ENCODE data around the gene SLAMF1.
"Not testable (repeated sequence)": the region's sequence is repeated elsewhere in the genome, so short reads cannot be mapped to it uniquely, and the experiment has no call there.

SLAMF1 gene, protein sequence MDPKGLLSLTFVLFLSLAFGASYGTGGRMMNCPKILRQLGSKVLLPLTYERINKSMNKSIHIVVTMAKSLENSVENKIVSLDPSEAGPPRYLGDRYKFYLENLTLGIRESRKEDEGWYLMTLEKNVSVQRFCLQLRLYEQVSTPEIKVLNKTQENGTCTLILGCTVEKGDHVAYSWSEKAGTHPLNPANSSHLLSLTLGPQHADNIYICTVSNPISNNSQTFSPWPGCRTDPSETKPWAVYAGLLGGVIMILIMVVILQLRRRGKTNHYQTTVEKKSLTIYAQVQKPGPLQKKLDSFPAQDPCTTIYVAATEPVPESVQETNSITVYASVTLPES

DNA sequence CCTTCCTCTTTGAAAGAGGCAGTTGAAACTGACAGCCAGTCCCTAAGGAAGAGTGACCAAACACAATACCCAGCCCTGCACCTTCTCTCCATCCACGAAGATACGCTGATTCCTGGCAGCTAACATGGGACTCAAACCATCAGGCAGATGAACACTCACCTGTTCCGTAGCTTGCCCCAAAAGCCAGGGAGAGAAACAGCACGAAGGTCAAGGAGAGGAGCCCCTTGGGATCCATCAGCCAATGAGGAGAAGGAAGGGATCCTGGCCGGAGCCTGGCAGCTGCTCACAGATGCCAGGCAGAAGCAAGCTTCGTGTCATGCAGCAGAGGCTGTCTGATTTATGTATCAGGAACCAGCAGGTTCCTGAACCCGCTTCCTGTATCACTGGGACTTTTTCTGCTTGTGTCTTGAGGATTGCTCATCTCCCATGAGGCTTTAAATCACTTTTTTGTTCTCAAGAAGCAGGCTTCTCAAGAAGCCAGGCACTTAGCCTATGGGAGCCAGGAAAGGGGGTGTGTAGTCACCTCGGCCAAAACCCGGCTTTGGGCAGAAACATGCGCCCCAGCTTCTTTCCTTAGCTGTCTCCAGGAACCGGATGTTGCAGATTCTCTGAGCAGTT lies at the start of gene SLAMF1:
Gene SLAMF1, minus strand, starts transcription at position 334 of the 618 bp plus-strand sequence. Its CDS starts 99 bp downstream, at position 235.
- no peak for DNase-seq (ENCODE audit: low spot score)

DNA sequence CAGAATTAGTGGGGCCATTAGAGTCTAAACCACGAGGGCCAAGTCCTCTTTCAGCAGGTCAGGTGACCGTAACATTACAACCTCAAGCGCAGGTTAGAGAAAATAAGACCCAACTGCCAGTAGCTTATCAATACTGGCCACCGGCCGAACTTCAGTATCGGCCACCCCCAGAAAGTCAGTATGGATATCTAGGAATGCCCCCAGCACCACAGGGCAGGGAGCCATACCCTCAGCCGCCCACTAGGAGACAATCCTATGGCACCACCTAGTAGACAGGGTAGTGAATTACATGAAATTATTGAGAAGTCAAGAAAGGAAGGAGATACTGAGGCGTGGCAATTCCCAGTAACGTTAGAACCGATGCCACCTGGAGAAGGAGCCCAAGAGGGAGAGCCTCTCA lies 45.5 kb upstream of the SLAMF1 start:
- not testable (repeated sequence) for DNase-seq (ENCODE audit: low spot score)

DNA sequence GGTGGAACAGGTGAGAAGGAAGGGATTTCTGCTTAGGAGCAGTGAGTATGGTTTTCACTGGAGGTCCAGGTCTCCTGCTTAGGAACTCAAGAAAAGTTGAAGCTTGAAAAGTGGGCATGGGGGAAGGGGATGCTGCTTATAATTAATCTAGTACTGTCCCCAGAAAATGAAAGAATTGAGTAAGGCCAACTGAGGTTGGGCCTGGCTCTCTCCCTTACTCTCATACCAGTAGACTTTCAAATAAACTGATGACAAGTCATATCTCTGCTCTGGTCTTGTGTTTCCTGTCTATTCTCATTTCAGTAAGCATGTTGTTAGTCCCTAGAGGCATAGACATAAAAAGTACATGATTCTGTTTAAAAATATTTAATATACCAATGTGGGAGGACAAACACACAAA lies 38.4 kb upstream of the SLAMF1 start:
- no peak for DNase-seq (ENCODE audit: low spot score)

DNA sequence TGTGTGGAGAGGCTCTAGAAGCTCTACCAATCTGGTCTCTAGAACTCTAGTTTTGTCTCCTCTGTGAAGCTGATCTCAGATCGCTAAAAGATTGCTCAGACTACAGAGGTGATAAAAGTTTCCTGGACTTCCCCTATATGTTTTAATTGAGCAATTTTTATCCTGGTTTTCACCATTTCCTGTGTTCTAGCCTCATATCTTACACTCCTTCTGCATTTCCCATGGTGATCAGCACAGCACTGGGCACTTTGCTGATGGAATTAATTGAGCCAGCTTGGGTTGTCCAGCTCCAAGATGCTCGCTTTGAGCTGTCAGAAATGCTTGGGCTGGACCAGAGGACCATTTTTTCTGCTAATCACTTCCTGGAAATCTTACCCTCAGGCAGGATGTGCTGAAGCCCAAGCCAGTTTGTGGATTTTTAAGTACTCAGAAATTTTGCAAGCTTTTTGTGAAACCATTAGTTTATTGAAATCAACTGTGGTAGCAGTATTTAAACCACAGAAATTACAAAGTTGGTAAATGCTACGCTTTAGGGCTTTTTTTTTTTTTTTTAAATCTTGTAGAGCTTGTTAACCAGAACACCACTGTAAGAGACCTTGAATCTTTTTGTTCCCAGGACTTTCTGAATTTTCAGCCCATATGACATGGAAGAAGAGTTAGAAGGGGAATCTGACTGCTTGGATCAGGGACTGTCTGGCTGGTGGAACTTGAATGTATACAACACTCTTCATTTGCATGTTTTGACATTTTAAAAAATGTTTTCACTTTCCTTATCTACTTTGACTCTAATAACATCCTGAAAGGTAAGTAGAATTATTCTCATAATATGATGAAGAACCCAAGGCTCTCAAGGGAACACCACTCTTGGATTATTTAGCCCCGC lies 36.4 kb upstream of the SLAMF1 start:
- no peak for DNase-seq (ENCODE audit: low spot score)

DNA sequence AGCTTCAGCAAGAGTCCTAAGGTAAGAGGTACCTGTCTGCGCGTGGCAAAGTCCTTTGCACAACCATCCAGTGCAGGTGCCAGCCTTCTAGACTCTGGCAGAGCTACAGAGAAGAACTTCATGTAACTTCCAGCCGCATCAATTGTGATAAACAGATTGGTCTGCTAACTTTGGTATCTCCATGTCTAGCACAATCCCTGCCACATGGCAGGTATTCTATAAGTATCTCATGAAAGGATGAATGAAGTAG lies 35.0 kb upstream of the SLAMF1 start:
- DNase-seq (ENCODE audit: low spot score): no peak

DNA sequence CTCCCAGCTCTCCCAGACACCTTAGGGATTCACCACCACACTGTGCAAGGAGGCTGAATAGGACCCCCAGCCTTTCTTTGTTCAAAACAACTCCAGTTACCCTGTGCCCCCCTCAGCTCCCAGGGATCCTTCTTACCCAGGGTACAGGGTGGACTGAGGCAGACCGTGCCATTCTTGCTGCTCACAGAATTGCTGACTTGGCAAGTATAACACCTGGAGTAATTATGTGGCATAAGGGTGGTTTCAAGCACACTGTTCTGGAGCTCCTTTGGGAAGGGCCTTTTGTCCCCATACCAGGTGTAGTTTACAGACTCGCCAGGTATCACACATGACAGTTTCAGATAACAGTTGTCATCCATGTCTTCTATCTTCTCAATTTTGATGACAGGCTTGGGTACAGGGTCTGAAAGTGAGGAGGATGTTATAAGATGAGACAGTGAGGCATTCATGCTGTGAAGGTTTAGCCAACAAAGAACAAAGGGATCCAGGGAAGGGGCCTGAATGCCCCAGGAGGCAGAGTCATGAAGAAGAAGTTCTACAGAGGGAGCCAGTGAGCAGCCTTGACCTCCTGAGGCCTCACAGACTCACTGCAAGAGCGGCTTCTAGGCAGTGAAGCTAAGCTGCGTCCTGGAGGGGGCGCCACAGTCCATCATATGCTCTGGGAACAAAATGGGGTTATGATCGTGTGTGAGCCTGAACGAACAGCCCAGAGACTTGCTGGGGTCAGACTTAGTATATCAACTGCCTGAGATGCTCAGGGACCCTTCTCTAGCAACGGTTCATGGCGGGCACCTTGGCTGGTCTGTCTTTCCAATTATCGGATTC lies 34.4 kb upstream of the SLAMF1 start:
- DNase-seq (ENCODE audit: low spot score): peak; percentile 48

DNA sequence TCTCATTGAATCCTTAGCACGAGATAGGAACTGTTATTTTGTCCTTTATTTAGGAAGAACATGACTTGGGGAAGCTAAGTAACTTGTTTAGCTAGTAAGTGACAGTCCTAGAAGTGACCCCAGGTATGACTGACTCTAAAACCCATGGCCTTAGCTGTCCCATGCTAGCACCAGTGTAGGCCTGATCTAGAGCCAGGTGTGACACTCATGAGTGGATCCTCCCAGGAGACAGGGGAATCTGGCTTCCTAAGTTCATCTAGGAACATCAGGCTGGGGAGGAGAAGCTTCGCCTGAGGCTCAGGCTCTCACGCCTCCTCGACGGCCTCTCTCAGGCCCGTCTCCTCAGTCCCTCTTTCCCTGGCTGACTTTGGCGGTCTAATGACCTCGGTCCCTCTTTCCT lies 33.6 kb upstream of the SLAMF1 start:
- no peak for DNase-seq (ENCODE audit: low spot score)

DNA sequence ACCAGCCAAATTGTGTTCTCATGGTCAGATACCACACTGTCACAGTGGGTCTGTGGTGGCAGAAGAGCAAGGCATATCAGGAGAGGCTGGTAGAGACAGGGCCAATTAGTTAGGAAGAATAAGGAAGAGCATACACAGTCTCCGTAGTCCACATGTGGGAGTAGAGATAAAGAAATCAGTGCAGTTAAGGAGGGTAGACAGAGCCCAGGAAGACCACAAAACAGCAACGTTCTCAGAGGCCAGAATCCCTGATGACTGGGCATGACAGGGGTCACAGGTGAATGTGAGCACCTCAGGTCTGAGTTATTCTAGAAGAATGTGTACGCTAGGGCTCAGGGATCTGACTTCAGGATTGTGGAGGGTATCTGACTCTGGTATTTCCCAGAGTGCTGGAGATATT lies 33.0 kb upstream of the SLAMF1 start:
- DNase-seq (ENCODE audit: low spot score): no peak

DNA sequence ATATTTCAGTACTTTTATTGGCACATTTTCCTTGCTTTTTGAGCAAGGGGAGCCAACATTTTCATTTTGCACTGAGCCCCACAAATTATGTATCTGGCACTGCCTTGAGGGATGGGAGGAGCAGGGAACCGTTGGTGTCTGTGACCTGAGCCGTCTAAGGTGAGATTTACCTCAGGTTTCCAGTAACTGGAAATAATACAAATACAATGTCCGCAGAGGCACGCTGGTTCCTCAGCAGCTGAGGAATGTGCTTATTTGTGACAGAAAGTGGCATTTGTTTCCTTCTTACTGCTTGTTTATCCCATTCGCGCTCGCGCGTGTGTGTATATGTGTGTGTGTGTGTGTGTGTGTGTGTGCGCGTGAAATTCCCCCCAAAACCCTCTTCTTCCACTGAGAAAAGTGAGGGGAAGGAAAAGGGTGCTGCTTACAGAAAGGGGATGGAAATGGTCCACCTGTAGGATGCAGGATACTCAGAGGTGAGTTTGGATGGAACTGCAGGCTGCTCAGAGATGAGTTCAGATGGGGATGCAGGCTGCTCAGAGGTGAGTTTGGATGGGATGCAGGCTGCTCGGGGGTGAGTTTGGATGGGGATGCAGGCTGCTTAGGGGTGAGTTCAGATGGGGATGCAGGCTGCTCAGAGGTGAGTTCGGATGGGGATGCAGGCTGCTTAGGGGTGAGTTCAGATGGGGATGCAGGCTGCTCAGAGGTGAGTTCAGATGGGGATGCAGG lies 30.2 kb upstream of the SLAMF1 start:
- DNase-seq (ENCODE audit: low spot score): no peak

DNA sequence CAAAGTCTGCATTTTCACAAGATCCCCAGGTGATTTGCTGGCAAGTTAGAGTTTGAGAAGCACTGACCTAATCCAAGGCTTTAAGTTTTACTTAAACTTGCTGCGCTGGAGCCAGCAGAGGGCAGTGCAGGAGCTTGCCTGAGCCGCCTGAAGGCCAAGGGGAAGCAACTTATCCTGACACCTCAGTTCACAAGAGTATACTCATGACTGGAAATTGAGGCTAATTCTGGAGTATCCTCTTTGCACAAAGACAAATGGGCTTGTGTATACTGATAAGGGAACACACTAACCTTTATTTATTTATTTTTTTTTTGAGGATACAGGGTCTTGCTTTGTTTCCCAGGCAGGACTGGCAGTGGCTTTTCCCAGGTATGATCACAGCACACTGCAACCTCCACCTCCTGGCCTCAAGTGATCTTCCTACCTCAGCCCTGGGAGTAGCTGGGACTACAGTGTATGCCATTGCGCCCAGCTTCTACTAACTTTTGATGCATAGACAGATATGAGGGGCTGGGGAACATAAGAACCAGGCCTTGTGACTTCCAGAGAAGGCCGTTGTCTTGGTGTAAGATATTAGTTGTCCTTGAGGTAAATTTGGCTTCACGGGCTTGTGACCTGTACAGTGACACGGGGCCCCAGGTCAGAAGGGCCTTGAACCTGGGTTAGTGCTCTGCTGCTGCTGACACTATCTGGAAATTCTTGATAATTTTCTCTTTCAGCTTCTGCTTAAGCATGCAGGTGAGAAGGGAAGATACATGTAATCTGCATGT lies 29.0 kb upstream of the SLAMF1 start:
- DNase-seq (ENCODE audit: low spot score): peak; percentile 38

DNA sequence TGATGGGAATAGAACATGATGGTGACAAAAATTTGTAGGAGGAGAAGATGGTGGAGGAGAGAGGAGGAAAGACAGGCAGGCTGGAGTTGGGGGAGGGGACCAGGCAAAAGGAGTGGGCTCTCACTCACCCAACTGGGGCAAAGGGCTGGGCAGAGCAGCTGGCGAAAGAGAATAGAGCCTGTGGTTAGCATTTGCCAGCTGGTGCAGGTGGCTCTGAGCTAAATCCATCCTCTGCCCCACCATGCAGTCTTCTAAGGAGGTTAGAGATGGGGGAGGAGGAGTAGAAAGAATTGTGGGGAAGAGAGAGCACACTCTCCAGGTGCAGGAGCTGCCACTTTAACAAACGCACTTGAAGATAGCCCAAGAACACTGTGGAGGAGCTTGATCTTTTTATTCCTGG lies 27.6 kb upstream of the SLAMF1 start:
- no peak for DNase-seq (ENCODE audit: low spot score)

DNA sequence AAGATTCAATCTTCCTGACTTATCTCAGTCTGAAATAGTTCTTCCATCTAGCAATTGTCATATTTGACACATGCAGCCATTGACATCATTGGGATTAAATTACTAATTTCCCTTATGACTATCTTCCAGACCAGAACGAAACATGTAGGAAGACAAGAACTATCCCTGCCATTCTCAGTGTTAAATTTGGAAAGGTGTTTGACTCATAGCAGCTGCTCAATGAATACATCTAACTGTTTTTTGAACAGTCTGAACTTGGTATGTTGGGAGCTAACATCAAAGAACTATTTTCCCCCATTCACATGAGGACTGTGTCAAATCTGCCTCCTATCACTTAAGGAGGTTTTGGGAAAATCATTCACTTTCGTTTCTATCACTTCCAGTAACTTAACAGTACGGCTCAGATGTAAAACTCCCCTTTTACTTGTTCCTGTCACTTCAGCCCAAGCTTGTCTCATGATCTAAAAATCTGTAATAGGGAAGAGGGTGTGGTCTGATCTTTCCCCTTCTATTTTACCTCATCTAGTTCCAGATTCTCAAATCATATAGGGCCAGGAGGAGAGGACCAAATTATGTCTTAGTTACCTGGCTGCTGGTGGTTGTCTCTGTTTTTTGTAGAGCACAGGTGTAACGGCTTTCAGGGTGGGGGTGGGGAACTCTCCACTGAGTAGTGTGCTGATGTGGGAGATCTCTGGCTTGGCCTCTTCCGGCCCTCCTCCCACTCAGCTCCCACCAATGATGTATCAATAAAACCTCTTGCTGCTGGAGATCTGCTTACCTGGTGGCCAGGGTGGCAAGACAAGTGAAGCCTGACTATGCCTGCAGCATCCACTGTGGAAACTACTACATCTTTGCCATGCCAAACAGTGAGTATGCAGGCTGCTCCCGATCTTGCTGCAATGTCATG lies 26.2 kb upstream of the SLAMF1 start:
- no peak for DNase-seq (ENCODE audit: low spot score)

DNA sequence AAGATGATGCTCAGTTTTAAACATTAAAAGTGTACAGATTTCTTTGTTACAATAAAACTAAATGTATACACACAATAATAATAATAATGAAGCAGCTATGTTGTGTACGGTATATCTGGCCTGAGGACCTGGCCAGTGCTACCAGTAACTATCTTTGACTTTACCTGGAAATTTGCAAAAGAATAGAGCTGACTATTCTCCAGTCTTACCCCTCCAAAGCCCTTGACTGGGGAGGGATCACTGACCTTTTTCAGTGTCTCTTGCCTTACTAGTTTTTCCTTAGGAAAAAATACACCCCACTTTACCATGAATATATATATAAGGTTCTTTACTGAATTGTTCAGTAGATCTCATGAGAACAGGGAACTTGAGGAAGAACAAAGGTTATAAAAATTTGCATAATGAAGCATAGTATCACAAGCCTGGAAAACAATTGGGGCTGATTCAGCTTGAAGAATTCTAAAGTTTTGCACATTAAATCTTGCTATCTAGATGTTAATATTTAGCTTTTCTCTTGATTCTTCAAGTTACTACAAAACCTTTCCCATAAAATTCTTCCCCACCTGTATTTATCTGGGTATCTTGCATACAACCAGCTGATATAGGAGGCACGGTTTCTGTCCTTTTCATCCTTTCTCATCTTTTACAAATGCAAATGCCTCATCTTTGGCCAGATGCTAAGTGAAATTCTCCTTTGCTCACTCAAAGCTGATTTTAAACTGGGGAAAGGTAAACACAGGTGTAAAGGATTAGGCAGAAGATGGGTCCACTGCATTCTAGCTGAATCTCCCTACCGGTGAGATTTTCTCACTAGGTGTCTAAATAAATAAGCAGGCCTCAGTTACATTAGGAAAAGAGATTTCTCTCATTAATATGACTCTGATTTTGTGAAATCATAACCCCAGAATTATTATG lies 25.0 kb upstream of the SLAMF1 start:
- DNase-seq (ENCODE audit: low spot score): no peak

DNA sequence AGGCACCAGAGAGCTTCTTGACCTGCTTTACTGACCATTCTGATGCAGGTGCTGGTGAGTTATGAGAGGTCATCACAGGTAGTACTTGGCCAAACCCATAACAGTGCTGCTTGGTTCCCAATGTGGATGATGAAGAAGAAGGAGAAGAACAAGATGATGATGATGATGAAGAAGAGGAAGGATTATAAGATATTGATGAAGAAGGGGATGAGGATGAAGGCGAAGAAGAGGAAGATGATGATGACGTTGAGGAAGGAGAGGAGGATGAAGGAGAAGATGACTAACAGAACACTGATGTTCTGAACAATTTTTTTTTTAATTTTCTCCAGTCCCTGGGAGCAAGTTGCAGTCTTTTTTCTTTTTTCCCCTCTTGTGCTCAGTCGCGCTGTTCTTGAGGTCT lies 23.9 kb upstream of the SLAMF1 start:
- no peak for DNase-seq (ENCODE audit: low spot score)

DNA sequence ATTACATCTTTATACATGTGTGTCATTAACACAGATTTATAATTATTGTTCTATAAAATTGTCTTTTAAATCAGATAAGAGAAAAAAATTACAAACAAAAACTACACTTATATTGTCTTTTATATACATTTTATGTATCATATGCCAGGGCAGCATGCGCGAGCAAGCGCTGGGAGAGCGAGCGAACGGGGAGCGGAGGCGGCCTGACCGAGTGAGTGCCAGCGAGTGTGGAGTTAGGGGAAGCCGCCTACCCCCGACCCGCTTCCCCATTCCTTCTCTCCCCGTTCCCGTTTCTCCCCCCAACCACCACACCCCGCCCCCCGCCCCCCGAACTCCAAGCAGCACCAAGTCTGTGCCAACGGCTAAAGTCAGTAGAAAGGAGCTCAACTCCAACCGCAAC lies 23.0 kb upstream of the SLAMF1 start:
- DNase-seq (ENCODE audit: low spot score): no peak

DNA sequence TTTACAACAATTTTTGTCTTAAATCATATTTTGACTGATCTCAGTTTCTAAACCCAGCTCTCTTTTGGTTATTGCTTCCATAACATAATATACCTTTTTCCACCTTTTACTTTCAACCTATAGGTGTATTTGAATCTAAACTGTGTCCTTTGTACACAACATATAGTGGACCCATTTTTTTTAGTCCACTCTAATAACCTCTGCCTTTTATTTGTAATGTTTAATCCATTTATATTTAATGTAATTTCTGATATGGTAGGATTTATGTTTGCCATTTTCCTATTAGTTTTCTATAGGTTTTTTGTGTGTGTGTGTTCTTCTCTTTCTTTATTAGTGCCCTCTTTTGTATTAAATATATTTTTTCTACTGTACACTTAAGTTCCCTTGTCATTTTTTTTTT lies 22.4 kb upstream of the SLAMF1 start:
- no peak for DNase-seq (ENCODE audit: low spot score)

DNA sequence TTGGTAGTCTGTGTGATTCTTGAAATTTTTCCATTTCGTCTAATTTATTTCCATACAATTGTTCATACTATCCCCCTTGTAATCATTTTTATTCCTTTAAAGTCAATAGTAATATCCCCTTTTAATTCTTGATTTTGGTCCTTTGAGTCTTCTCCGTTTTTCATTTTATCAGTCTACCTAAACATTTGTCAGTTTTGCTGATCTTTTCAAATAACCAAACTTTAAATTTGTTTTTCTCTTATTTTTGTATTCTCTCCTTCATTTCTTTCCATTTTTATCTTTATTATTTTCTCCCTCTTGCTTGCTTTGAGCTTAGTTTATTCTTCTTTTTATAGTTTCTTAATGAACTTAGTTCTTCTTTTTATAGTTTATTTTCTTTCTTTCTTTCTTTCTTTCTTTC lies 21.1 kb upstream of the SLAMF1 start:
- DNase-seq (ENCODE audit: low spot score): no peak

DNA sequence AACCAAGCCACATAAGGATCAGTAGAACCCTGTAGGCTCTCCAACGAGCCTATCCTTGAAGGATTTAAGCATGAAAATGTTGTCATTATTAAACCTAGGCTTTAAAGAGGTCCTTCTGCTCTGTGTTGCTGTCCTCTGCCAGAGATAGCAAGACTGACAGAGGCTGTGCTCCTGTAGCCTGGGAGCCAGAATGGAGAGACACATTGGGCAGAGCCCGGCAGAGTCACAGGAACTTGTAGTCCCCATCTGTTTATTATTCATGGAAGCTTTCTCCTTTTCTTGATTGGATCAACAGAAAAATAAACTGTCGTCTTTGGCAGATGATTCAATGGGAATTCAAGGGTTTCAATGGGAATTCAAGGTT lies 19.2 kb upstream of the SLAMF1 start:
- DNase-seq (ENCODE audit: low spot score): no peak
